Hypothalamus (tissue), 51 donors: ENCODE measurements around the gene MAN2A2.
A peak's percentile ranks its signal among the peaks of the same experiment; 100 is the strongest.
"Not testable (repeated sequence)": the region's sequence is repeated elsewhere in the genome, so short reads cannot be mapped to it uniquely, and the experiment has no call there.

Experiments used
- DNase-seq, 51 donors: peaks; one replicate each; lab custom pipeline; 2025; lab: John Stamatoyannopoulos, UW

The MAN2A2 gene

DNA sequence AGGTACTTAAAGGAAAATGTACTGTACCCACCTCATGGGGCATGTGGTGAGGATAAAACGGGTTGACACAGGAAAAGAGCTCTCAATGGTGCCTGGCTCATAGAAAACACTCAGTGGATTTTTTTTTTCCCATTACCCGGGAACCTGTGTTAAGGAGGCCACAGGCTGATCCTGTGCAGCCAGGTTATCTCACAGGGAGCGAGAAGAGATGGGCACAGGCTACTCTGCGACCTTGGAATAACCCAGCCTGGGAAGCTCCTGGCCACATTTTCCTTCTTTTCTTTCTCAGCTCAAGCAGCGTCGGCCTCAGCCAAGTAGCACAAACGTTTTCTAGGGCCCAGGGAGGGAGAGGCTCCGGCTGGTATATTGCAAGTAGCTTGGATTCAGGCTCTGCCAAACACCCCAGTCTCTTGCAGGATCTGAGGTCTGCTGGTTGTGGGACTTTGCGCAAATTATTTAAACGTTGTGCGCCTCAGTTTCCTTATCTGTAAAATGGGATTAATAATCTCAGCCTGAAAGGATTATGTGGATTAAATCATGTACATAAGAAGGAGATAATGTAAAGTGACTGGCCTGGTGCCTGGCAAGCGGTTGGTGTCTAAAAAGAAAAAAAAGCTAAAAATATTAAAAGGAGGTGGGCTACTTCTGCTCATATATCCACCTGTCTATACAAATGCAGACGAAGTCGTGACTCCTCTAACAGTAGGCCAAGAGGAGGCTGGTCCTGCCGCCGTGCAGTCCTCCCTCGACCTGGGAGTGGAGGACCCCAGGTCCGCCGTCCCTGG is 32.6 kb upstream of the MAN2A2 start:
- peak in 6 of 51 donors; percentile 15 to 43 (median 22) for DNase-seq

DNA sequence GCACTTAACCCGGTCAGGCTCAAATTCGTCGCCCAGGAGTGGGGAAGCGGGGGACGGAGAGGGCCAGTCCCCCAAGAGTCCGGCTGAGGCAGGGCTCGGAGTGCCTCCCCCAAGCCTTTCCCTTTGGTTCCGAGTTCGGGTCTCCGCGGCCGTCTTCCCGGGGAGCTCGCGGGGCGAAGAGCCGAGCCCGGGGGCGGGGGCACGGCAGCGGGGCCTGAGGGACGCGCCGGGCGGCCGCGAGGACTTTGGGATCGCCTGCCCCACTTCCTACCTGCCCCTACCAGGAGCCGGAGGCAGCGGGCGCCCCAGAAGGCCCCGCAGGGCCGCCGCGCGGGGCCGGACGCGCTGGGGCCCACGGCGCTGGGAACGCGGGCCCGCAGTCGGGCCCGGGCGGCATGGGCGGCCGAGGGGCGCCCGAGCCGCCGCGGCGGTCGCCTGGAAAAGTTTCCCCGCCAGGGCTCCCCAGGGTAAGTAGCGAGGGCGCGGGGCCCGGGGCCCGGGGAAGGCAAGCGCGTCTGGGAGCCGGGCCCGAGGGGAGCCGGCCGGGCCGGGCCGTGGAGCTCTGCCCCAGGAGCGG is 31.9 kb upstream of the MAN2A2 start:
- peak in 15 of 51 donors; percentile 13 to 62 (median 32) for DNase-seq

DNA sequence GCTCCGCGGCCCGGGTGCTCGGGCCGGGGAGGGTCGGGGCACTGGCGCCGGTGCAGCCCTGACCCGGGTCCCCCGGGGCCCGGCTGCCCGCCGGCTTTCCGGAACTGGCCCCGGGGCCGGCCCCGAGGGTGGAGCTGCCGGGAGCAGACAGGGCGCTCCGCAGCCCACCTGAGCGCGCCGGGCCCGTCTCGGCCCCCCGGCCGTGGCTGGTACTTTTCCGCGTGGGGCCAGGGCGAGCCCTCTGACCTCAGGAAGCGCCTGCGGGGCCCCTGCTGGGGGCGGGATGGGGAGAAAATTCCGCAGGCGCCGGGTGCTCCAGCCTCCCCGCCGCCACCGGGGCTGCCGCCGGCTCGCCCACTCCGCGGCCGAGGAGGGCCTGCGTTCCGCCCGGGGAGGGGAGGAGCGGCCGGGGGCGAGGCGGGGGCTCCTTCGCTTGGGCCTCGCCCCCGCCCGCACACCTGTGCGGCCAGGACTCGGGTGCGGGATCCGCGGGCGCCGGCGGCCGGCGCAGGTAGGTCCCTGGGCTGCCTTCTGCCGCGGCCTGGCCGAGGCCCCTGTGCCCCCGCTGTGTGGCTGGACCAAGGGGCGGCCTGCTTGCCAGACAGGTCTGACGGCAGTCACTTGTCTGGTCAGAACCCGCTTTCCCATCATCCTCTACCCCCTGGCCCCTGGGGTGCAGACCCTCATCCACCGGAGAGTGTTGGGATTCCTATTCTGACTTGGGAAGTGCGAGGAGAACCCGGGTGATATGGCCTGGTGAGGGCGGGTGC is 31.2 kb upstream of the MAN2A2 start:
- DNase-seq: peak in 6 of 51 donors; percentile 20 to 47 (median 39)

DNA sequence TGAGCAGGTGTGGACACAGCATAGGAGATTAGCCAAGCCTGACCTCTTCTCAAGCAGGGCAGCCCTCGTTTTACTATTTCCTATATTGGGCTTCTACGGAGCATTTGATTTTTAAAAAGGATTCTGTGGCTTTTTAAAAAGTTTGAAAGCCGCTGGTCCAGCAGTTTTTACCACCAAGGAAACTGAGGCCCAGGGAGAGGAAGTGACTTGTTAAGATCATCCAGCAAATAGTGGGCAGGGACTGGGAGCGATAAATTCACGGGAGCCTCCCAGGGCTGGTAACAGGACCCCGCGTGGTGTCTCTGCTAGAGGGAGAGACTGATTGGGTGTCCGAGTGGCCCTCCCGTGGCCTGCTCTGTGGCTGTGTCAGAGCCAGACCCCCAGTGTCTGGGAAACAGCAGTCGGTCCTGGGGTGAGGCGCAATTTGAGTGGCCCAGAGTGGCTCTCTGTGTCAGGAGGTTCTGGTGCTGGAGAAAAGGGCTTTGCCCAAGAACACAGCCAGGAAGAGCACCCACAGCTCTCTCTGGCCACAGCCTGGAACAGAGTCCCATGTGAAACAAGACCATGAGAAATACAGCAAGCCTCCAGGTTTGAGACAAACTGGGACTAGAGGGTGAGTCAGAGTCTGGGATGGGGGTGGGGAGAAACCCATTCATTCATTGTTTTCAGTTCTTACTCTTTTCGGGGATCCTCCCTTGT is 30.5 kb upstream of the MAN2A2 start:
- DNase-seq: peak in 4 of 51 donors; percentile 22 to 39 (median 26)

DNA sequence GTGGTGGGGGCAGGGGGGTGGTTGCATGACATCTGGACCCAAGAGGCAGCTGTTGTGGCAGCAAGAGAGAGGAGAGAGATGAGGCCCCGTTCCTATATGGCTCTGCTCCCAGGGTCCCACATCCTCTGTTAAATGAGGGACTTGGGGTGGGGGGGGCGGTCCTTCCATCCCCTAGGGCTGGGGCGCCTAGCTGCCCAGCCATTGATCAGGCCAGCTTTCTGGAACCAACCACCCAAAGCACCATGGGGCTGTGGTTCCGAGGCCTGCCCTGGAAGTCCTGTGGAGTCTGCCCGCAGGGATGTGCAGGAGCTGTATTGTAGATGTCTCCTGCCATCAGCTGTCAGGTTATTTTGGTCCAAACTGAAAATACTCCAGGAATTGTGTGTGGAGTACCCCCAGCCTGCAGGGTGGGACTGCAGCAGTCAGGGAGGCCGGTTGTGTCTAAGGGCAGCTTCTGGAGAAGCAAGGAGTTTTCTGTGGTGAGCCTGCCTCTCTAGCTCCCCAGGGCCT is 29.6 kb upstream of the MAN2A2 start:
- DNase-seq: no peak

DNA sequence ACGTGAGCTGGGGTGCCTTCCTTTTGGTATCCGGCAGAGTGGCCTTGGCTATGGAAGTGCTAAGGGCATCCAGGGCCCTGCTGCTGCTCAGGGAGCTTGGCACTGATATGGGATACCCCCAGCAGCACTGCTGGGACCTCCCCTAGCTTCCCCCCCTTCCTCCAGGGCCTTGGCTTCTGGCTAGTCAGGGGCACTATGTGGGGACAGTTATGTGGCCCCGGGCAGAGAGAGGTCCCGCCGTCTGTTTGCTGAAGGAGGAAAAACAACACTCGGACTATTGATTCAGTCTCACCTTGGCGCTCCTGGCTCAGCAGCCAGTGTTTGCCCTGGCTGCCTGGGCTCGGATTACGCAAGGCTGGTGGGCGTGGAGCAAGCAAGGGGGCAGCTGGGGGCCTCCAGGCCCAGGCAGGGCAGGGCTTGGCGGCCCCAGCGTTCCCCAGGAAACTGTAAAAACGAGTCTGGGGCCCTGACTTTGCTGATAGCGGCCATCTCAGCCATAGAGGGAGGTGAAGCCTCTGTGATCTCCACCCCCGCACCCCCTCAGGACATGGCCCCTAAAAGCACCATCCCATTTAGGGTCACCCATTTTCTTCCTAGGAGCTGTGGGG is 29.0 kb upstream of the MAN2A2 start:
- DNase-seq: peak in 2 of 51 donors; percentile 10 to 17

DNA sequence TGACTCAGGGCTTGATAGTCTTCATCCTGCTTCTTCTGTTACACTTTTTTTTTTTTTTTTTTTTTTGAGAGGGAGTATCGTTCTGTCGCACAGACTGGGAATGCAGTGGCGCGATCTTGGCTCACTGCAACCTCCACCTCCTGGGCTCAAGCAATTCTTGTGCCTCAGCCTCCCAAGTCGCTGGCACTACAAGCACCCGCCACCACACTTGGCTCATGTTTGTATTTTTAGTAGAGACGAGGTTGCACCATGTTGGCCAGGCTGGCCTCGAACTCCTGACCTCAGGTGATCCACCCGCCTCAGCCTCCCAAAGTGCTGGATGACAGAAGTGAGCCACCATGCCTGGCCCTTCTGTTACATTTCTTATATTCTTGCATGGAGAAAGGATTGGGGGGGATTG is 28.1 kb upstream of the MAN2A2 start:
- DNase-seq: not testable (repeated sequence)

DNA sequence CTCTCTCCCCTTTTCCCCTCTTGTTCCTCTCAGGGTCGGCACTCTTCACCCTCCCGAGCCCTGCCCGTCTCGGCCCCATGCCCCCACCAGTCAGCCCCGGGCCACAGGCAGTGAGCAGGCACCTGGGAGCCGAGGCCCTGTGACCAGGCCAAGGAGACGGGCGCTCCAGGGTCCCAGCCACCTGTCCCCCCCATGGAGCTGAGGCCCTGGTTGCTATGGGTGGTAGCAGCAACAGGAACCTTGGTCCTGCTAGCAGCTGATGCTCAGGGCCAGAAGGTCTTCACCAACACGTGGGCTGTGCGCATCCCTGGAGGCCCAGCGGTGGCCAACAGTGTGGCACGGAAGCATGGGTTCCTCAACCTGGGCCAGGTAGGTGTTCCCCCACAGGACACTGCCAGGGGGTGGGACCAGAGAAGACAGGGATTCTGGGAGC is 27.5 kb upstream of the MAN2A2 start:
- DNase-seq: no peak

DNA sequence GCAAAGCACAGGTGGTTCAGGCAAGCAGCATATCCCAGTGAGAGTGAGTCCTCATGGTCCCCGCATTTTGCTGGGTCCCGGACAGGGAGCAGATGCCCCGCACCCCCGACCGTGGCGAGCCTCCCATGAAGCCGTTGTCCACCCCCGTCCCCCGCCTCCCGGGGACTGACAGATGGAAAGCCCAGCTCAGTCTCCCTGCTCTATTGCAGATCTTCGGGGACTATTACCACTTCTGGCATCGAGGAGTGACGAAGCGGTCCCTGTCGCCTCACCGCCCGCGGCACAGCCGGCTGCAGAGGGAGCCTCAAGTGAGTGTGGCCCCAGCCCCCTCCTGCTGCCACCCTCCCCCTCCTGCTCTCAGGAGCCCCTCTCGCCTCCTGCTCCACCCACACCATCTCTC is 27.1 kb upstream of the MAN2A2 start:
- DNase-seq: peak in 1 of 51 donors; percentile 50

DNA sequence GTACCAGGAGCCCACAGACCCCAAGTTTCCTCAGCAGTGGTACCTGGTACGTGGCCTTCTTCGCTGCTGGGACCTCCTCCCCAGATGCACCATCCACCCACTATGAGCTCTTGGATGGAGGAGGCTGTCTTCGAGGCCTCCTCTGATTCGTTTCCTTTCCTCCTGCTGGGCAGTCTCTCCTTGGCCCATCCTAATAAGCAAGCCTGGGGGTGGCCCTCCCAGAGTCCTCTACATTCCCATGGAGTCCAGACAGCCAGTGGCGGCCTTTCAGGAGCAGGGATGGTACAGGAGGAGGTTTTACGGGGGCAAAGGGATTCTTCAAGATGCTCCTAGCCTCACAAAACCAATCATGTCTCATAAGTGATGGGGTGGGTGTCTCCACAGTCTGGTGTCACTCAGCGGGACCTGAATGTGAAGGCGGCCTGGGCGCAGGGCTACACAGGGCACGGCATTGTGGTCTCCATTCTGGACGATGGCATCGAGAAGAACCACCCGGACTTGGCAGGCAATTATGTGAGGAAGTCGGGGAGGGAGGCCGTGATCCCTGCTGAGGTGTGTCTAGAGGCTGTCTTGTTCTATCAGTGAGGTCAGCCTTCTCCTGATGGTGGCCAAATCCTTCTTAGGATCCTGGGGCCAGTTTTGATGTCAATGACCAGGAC is 26.5 kb upstream of the MAN2A2 start:
- no peak for DNase-seq

DNA sequence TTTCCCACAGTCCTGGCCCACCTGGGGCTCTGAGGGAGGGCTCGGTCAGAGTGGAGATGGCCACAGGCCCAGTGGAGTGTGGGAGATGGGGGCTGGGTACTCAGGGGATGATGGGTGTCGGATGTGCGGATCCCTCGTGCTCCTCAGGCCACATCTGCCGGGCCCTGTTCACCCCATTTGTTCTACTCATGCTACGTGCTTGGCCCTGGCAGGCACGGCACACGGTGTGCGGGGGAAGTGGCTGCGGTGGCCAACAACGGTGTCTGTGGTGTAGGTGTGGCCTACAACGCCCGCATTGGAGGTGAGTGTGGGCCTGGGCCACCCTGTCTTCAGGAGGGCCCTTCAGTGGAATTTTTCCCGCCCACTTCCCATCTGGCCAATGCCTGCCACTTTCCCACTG is 25.8 kb upstream of the MAN2A2 start:
- DNase-seq: no peak

DNA sequence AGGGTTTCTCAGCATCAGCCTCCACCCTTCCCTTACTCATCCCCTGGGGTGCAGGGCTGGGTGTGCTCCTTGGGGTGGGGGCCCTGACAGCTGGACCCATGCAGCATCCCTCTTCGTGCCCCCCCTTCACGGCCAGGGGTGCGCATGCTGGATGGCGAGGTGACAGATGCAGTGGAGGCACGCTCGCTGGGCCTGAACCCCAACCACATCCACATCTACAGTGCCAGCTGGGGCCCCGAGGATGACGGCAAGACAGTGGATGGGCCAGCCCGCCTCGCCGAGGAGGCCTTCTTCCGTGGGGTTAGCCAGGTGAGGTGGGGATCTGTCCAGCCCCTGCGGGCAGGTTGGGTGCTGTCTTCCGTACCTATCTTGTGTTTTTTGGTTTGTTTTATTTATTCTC is 25.1 kb upstream of the MAN2A2 start:
- DNase-seq: no peak

DNA sequence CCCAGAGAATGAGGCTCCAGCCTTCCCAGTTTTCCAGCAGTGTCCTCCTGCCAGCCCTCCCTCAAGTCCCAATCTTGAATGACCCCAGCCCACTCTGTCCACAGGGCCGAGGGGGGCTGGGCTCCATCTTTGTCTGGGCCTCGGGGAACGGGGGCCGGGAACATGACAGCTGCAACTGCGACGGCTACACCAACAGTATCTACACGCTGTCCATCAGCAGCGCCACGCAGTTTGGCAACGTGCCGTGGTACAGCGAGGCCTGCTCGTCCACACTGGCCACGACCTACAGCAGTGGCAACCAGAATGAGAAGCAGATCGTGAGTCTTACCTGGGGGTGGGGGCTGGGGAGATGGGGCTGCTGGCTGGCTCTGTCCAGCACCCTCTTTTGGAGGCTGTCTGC is 24.4 kb upstream of the MAN2A2 start:
- DNase-seq: no peak

DNA sequence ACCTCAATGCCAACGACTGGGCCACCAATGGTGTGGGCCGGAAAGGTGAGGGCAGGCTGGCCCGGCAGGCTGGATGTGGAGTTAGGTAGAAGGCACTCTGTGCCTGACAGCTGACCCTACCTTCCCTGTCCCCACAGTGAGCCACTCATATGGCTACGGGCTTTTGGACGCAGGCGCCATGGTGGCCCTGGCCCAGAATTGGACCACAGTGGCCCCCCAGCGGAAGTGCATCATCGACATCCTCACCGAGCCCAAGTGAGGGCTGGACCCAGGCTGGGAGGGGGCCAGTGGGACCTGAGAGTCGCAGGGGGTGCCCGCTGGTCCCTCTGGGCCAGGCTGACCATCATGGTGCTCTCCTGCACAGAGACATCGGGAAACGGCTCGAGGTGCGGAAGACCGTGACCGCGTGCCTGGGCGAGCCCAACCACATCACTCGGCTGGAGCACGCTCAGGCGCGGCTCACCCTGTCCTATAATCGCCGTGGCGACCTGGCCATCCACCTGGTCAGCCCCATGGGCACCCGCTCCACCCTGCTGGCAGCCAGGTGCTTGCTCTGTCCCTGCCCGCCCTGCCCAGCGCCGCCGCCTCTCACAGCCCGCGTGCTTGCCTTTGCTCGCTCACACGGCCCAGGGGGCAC is 23.3 kb upstream of the MAN2A2 start:
- DNase-seq: no peak

DNA sequence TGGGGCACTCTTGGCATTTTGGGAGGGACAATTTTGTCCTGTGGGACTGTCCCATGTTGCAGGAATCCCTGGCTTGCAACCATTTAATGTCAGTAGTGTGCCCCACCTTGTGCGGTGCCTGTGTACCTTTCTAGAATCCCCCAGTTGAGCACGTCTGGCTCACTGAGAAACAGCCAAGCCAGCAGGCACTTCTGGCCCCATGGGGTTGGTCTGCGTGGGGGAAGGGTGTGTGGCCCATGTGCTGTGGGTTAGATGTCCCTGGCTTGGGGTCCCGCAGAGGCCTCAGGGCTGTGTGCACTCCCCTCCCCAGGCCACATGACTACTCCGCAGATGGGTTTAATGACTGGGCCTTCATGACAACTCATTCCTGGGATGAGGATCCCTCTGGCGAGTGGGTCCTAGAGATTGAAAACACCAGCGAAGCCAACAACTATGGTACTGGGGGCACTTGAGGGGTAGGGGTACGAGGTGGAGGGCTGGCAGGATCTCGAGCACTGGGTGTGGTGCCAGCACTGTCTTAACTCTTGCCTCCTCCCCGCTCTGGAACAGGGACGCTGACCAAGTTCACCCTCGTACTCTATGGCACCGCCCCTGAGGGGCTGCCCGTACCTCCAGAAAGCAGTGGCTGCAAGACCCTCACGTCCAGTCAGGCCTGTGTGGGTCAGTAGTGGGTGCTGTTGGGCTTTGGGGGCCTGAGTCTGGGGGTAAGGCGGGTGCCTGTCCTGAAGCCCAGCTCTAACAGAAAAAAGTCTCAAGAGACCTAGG is 22.5 kb upstream of the MAN2A2 start:
- no peak for DNase-seq

DNA sequence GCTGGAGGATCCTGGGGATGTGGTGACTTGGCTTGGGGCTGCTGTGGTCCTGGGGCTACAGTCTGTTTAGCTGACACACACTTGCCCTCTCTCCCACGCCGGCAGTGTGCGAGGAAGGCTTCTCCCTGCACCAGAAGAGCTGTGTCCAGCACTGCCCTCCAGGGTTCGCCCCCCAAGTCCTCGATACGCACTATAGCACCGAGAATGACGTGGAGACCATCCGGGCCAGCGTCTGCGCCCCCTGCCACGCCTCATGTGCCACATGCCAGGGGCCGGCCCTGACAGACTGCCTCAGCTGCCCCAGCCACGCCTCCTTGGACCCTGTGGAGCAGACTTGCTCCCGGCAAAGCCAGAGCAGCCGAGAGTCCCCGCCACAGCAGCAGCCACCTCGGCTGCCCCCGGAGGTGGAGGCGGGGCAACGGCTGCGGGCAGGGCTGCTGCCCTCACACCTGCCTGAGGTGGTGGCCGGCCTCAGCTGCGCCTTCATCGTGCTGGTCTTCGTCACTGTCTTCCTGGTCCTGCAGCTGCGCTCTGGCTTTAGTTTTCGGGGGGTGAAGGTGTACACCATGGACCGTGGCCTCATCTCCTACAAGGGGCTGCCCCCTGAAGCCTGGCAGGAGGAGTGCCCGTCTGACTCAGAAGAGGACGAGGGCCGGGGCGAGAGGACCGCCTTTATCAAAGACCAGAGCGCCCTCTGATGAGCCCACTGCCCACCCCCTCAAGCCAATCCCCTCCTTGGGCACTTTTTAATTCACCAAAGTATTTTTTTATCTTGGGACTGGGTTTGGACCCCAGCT is 21.7 kb upstream of the MAN2A2 start:
- DNase-seq: no peak

DNA sequence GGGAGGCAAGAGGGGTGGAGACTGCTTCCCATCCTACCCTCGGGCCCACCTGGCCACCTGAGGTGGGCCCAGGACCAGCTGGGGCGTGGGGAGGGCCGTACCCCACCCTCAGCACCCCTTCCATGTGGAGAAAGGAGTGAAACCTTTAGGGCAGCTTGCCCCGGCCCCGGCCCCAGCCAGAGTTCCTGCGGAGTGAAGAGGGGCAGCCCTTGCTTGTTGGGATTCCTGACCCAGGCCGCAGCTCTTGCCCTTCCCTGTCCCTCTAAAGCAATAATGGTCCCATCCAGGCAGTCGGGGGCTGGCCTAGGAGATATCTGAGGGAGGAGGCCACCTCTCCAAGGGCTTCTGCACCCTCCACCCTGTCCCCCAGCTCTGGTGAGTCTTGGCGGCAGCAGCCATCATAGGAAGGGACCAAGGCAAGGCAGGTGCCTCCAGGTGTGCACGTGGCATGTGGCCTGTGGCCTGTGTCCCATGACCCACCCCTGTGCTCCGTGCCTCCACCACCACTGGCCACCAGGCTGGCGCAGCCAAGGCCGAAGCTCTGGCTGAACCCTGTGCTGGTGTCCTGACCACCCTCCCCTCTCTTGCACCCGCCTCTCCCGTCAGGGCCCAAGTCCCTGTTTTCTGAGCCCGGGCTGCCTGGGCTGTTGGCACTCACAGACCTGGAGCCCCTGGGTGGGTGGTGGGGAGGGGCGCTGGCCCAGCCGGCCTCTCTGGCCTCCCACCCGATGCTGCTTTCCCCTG is 21.0 kb upstream of the MAN2A2 start:
- DNase-seq: no peak
